22Rv1 (cell line): ENCODE data around the gene GRAMD1B.
"Not testable (repeated sequence)": the region's sequence is repeated elsewhere in the genome, so short reads cannot be mapped to it uniquely, and the experiment has no call there.

Source experiments
- H3K27ac ChIP-seq: fragments of 450-650 bp; 2 replicates; pipeline ENCODE4 v1.5.1; 2017
- ZFX ChIP-seq: fragments of 450-650 bp; IDR thresholded peaks from 2 replicates; pipeline ENCODE4 v1.6.1; 2017; ENCODE audit warnings: antibody characterized with exemption, borderline replicate concordance
- TF ChIP-seq, protein P1 (sequence below): fragments of 450-650 bp; IDR thresholded peaks from 2 replicates; pipeline ENCODE4 v1.5.1; 2017; ENCODE audit warnings: mild to moderate bottlenecking

Gene GRAMD1B

DNA sequence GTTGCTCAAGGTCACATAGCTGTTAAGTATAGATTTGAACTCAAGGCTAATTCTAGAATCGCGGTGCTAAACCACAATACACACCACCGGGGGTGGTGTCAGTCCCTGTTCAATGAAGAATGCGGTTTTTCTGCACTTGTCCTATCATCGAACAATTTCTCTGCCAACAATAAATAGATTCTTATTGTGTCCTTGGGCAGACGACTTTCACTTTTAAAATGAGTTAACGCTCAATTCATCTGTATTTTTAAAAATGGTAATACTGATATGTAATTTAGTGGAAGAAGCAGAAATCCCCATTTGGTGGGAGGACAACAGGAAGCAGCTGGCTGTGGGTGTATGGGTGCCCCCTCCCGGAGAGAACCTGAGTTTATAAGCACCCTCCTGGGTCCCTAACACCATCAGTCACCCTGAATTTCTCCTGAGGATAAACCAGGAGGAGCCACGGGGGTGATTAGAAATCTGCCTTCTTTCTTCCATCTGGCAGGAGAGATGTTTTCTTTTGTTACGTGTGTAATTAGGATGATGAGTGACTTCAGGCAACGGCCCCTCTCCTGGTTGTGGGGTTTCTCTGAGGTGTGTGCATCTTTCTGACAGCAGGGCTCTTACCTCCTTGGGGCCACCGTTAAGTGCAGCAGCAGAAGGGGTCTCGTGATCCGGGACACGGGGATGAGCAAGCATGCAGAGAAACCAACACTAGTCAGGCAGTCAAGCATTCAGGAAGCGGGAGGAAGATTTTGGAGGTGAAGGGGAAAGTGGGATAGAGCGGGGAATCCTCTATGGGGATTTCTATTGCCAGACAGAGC lies 87.7 kb downstream of the GRAMD1B start:
- TF ChIP-seq, protein P1, sequence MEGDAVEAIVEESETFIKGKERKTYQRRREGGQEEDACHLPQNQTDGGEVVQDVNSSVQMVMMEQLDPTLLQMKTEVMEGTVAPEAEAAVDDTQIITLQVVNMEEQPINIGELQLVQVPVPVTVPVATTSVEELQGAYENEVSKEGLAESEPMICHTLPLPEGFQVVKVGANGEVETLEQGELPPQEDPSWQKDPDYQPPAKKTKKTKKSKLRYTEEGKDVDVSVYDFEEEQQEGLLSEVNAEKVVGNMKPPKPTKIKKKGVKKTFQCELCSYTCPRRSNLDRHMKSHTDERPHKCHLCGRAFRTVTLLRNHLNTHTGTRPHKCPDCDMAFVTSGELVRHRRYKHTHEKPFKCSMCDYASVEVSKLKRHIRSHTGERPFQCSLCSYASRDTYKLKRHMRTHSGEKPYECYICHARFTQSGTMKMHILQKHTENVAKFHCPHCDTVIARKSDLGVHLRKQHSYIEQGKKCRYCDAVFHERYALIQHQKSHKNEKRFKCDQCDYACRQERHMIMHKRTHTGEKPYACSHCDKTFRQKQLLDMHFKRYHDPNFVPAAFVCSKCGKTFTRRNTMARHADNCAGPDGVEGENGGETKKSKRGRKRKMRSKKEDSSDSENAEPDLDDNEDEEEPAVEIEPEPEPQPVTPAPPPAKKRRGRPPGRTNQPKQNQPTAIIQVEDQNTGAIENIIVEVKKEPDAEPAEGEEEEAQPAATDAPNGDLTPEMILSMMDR = no peak
- no peak for TF ChIP-seq ZFX
- H3K27ac ChIP-seq = no peak overlapping the region

DNA sequence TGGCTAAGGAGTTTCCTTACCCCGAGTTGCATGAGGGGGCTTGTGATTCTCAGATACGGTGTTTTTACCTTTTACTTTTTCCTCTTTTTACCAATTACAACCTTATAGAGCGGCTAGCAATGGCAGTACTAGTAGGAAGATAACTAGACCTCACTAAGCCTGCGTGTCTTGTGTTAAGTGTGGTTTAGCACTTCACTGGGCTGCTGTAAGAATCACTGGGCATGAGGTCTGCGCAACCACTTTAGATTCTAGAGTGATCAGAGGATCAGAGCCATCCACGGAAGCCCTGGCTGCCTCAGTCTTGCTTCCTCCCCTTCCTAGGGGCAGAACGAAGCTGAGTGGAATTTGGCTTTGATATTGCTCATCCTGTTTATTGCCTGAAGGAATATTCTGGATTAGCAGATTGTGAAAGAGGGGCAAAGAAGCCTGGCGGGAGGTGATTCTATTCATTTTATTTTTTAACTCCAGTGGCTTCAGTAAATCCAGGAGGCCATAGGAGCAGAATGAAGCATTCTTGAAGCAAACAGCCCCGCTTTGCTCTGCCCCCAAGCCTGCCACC lies 88.5 kb downstream of the GRAMD1B start:
- TF ChIP-seq, protein P1 = no peak
- no peak for TF ChIP-seq ZFX
- H3K27ac ChIP-seq = no peak overlapping the region

DNA sequence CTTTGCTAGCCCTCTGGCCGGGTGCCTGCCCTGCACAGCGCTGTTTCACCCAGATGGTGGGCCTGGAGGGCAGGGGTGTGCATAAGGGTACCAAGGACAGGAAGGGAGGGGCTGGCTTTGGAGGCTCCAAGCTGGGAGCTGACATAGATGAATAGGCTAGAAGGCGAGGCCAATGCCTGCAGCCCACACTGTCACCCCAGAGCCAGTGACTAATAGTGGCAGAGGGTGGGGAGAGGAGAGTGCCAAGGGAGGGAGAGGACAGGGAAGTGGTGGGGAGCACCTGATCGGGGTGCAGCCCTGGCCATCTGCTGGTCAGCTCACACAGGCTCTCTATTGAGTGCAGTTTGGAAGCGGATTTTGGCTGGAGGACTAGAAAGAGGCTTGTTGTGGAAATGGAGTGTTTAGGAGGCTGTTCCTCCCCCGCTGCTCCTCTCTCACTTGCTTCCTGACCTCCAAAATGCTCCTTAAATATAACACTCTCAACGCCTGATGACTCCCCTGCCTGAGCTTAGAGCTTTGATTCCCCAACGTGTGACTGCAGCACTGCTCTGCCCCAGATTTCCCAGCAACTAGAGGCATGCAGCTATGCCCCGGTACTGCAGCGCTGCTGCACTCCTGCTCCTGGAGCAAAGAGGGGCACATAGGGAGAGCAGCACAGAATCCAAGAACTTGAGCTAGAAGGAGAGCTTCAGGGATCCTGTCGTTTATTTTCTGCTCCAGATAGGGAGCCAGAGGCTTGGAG lies 89.2 kb downstream of the GRAMD1B start:
- TF ChIP-seq, protein P1 = no peak
- no peak for TF ChIP-seq ZFX
- H3K27ac ChIP-seq = no peak overlapping the region

DNA sequence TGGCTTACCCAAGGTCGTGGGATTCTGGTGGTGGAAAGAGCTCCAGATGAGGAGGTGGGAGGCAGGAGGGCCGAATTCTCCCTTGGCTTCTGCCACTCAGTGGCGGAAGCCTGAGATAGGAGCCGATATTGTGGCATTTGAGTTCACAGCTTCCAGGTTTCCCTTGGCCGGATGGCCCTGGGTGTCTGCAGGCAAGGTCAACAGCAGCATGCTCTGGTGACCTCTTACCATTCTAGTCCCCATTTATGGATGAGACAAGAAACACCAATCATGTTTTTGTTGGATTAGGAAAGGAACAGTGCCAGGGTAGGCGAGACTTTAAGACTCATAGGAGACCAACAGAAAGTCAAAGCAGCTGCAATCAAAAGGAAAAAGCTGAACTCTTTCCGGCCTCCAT lies 89.7 kb downstream of the GRAMD1B start:
- TF ChIP-seq, protein P1 = no peak
- TF ChIP-seq ZFX = no peak

DNA sequence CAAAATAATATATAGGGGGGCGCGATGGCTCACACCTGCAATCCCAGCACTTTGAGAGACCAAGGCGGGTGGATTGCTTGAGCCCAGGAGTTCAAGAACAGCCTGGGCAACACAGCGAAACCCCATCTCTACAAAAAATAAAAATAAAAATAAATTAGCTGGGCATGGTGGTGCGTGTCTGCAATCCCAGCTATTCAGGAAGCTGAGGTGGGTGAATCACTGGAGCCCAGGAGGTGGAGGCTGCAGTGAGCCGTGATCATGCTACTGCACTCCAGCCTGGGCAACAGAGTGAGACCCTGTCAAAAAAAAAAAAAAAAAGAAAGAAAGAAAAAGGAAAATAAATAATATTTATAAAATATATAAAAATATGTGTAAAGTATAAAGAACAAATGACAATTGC lies 90.4 kb downstream of the GRAMD1B start:
- not testable (repeated sequence) for H3K27ac ChIP-seq

More for the DNA sequence above, 89.7 kb downstream of the GRAMD1B start:
- H3K27ac ChIP-seq = no peak overlapping the region

DNA sequence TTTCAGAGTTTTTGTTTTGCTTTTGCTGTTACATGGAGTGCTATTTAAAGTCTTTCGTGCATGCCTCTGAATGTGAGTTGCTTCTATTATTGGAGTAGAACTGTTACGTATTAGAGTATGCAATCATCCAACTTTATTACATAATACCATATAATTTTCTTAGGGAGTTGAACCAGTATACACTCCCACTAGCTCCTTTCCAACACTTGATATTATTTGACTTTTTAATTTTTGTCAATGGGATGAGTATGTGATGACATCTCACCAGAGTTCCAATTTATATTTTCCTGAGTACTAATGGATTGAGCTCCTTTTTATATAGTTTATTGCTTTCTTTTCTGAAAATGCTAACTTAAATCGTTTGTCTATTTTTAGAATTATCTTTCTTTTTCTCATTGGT lies 90.9 kb downstream of the GRAMD1B start:
- TF ChIP-seq ZFX = no peak
- TF ChIP-seq, protein P1 = no peak
- no peak overlapping the region for H3K27ac ChIP-seq

DNA sequence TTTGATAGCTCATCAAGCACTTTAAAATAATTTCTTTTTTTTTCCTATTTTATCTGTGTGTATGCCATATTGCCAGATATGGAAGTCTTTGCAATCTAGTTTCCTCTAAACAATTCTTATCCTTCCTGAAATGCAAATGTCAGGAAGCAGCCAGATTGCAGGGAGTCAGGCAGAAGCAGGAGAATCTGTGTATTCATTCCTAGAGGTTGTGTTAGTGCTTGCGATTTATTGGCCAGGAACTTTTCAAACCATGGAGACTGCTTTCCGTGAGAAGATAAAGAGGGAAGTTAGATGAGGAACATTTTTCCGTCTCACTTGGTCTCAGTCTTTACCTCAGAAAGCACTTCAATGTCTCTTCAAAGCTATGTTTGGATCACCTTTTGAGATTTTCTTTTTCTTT lies 91.9 kb downstream of the GRAMD1B start:
- H3K27ac ChIP-seq = no peak overlapping the region
- TF ChIP-seq, protein P1 = no peak
- no peak for TF ChIP-seq ZFX
